ENCODE measurements around the gene ZNF611. TPM values are rescaled to one million over a fixed set of nuclear protein-coding genes. Genes with fewer than 3 reads are reported as not detected.
"Not testable (repeated sequence)": the region's sequence is repeated elsewhere in the genome, so short reads cannot be mapped to it uniquely, and the experiment has no call there.

ZNF611 gene
- total RNA-seq, 1 donor from 2014 or later = 16.3 TPM

DNA sequence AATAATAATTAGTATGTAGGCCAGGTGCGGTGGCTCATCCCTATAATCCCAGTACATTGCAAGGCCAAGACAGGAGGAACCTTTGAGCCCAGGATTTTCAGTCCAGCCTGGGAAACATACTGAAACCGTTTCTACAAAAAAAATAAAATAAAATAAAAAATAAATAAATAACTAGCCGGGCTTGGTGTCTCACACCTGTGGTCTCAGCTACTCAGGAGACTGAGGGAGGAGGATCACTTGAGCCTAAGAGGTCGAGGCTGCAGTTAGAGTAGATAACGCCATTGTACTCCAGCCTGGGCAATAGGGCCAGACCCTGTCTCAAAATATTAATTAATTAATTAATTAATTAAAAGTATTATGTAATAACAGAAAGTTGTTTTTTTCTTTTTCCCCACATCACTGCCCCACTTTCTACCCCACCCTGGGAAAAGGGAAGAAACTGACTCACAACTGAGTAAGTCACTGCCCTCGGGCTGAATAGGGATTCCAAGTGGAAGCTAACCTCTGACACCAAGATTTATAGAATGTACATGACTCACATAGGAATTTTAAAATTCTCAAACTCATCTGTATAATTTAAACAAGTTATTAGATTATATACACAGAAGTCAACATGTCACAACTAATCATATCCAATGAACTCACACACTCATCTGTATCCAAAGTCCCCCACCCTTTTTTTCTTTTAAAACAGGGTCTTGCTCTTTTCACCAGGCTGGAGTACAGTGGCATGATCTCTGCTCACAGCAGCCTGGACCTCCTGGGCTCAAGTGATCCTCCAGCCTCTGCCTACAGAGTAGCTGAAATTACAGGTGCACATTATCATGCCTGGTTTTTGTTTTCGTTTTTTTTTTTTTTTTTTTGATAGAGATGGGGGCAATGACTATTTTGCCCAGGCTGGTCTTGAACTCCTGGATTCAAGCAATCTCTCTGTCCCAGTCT is 12.5 kb downstream of the ZNF611 start:
- peaks cover 27% of the 10 kb centered on the region for H3K36me3 Mint-ChIP-seq (ENCODE audit: low read depth)
- TF ChIP-seq, protein P1, sequence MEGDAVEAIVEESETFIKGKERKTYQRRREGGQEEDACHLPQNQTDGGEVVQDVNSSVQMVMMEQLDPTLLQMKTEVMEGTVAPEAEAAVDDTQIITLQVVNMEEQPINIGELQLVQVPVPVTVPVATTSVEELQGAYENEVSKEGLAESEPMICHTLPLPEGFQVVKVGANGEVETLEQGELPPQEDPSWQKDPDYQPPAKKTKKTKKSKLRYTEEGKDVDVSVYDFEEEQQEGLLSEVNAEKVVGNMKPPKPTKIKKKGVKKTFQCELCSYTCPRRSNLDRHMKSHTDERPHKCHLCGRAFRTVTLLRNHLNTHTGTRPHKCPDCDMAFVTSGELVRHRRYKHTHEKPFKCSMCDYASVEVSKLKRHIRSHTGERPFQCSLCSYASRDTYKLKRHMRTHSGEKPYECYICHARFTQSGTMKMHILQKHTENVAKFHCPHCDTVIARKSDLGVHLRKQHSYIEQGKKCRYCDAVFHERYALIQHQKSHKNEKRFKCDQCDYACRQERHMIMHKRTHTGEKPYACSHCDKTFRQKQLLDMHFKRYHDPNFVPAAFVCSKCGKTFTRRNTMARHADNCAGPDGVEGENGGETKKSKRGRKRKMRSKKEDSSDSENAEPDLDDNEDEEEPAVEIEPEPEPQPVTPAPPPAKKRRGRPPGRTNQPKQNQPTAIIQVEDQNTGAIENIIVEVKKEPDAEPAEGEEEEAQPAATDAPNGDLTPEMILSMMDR (IDR thresholded peaks at IDR 0.05) = no peak
- peak overlapping the region; percentile 61 for H3K27ac Mint-ChIP-seq (ENCODE audit: unreplicated experiment)
- no peak overlapping the region for H3K4me3 Mint-ChIP-seq (ENCODE audit: unreplicated experiment)
- H3K4me1 Mint-ChIP-seq (ENCODE audit: low read depth) = peaks cover 25% of the 10 kb centered on the region
- no peaks in the 10 kb centered on the region for H3K27me3 Mint-ChIP-seq (ENCODE audit: low read depth)
- no peaks in the 10 kb centered on the region for H3K9me3 Mint-ChIP-seq (ENCODE audit: low read depth)
- DNase-seq (ENCODE audit: low spot score) = no peak

DNA sequence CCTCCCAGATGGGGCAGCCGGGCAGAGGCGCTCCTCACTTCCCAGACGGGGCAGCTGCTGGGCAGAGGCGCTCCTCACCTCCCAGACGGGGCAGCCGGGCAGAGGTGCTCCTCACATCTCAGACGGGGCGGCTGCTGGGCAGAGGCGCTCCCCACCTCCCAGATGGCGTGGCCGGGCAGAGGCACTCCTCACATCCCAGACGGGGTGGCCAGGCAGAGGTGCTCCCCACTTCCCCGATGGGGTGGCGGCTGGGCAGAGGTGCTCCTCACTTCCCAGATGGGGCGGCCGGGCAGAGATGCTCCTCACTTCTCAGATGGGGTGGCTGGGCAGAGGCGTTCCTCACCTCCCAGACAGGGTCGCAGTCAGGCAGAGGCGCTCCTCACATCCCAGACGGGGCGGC is 14.3 kb downstream of the ZNF611 start:
- Mint-ChIP-seq H3K36me3 (ENCODE audit: low read depth) (peaks cover 26% of the 10 kb centered on the region), H3K4me1 (ENCODE audit: low read depth) (peaks cover 35% of the 10 kb centered on the region)
- H3K4me3 Mint-ChIP-seq (ENCODE audit: unreplicated experiment) = not testable (repeated sequence)

DNA sequence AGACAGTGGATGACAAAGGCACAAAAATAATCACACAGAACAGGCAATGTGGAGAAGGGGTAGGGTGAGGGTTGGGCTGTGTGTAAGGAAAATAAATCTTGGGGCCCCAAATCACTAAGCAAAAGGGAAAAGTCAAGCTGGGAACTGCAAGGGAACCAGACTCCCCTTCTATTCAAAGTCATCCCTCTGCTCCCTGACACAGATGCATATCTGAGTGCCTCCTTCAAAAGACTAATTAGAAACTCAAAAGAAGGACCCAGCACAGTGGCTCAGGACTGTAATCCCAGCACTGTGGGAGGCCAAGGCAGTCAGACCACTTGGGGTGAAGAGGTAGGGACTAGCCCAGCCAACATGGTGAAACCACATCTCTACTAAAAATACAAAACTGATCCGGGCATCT is 18.3 kb downstream of the ZNF611 start:
- TF ChIP-seq, protein P1 (IDR thresholded peaks at IDR 0.05) = no peak
- DNase-seq (ENCODE audit: low spot score) = no peak
- Mint-ChIP-seq H3K36me3 (ENCODE audit: low read depth) (peaks cover 42% of the 10 kb centered on the region), H3K27ac (ENCODE audit: unreplicated experiment) (no peak overlapping the region), H3K27me3 (ENCODE audit: low read depth) (no peaks in the 10 kb centered on the region), H3K4me1 (ENCODE audit: low read depth) (peaks cover 17% of the 10 kb centered on the region), H3K9me3 (ENCODE audit: low read depth) (no peaks in the 10 kb centered on the region), H3K4me3 (ENCODE audit: unreplicated experiment) (no peak overlapping the region)

More for the DNA sequence above, 14.3 kb downstream of the ZNF611 start:
- DNase-seq (ENCODE audit: low spot score); H3K9me3 Mint-ChIP-seq (ENCODE audit: low read depth); H3K27ac Mint-ChIP-seq (ENCODE audit: unreplicated experiment); H3K27me3 Mint-ChIP-seq (ENCODE audit: low read depth): not testable (repeated sequence)

DNA sequence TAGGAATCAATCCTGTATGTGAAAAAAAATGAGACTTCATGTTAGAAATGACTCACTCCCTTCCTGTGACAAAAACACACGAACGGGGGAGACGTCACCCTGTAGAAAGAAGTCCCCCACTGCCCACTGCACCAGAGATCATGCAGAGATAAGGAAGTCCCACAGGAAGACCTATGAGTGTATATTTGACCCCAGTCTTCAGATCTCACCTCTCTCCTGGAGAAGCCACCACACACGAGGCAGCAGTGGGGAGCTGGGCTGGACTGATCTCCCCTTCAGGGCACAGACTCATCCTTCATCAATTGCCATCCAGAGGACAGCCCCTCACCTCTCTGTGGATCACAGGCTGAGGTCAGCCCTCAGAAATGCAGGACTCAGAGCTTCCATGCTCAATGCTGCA is 18.9 kb downstream of the ZNF611 start:
- peaks cover 45% of the 10 kb centered on the region for H3K36me3 Mint-ChIP-seq (ENCODE audit: low read depth)
- not testable (repeated sequence) for H3K9me3 Mint-ChIP-seq (ENCODE audit: low read depth); H3K4me3 Mint-ChIP-seq (ENCODE audit: unreplicated experiment)

DNA sequence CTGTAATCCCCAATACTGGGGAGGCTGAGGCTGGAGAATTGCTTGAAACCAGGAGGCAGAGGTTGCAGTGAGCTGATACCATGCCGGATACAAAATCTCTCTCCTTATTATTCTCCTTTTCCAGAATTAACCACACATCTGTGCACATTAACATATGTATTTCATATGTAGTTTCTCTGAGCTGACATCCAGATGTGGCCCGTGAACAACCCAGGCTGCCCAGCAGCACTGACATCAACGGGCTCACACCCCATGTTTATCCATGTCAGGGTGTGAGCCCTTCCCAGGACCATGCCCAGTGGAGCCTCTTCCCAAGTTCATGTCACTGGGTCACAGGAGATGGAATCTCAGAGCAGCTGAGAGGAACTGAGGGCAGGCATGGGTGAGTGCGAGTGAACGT is 19.5 kb downstream of the ZNF611 start:
- H3K27me3 Mint-ChIP-seq (ENCODE audit: low read depth); H3K9me3 Mint-ChIP-seq (ENCODE audit: low read depth); H3K4me3 Mint-ChIP-seq (ENCODE audit: unreplicated experiment); DNase-seq (ENCODE audit: low spot score); H3K27ac Mint-ChIP-seq (ENCODE audit: unreplicated experiment): not testable (repeated sequence)
- Mint-ChIP-seq H3K4me1 (ENCODE audit: low read depth) (peaks cover 17% of the 10 kb centered on the region), H3K36me3 (ENCODE audit: low read depth) (peaks cover 44% of the 10 kb centered on the region)

More for the DNA sequence above, 18.9 kb downstream of the ZNF611 start:
- H3K27me3 Mint-ChIP-seq (ENCODE audit: low read depth); H3K27ac Mint-ChIP-seq (ENCODE audit: unreplicated experiment); DNase-seq (ENCODE audit: low spot score): not testable (repeated sequence)
- peaks cover 17% of the 10 kb centered on the region for H3K4me1 Mint-ChIP-seq (ENCODE audit: low read depth)

DNA sequence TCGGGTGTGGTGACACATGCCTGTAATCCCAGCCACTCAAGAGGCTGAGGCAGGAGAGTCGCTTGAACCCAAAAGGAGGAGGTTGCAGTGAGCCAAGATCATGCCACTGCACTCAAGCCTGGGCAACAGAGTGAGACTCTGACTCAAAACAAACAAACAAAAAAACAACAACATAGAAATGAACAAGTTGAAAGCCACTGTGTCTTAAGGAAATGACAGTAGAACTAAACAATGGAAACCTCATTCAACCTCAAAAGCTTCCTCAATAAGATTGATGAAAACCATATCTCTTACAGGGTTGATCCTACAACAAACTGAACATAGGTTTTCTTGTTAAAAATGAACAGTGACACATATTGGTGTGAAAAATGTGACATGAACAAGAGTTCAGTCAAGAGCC is 21.8 kb downstream of the ZNF611 start:
- not testable (repeated sequence) for H3K27ac Mint-ChIP-seq (ENCODE audit: unreplicated experiment); DNase-seq (ENCODE audit: low spot score); H3K27me3 Mint-ChIP-seq (ENCODE audit: low read depth); H3K4me3 Mint-ChIP-seq (ENCODE audit: unreplicated experiment); H3K9me3 Mint-ChIP-seq (ENCODE audit: low read depth)
- Mint-ChIP-seq H3K4me1 (ENCODE audit: low read depth) (peaks cover 11% of the 10 kb centered on the region), H3K36me3 (ENCODE audit: low read depth) (peaks cover 40% of the 10 kb centered on the region)

DNA sequence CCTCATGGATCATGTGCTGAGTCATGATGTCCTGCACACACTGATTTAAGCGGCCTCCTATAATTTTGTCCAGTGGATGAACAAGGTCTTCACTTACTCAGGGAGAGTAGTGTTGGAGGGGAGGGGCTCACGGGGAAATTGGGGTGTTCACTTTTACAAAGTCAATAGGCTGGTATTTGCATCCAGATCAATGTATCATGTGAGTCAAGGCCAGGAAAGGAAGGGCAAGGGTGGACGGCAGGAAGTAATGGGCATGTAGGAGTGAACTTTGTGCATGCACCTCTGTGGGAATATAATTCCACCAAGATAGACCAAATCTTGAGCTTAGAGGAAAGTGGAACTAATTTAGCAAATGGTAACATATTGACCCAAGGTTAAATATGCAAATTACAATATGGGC is 23.2 kb downstream of the ZNF611 start:
- Mint-ChIP-seq H3K4me1 (ENCODE audit: low read depth) (peaks cover 11% of the 10 kb centered on the region), H3K36me3 (ENCODE audit: low read depth) (peaks cover 49% of the 10 kb centered on the region)
- DNase-seq (ENCODE audit: low spot score); H3K27ac Mint-ChIP-seq (ENCODE audit: unreplicated experiment); H3K9me3 Mint-ChIP-seq (ENCODE audit: low read depth); H3K27me3 Mint-ChIP-seq (ENCODE audit: low read depth); H3K4me3 Mint-ChIP-seq (ENCODE audit: unreplicated experiment): not testable (repeated sequence)
